Prostate gland (tissue), 2 donors: ENCODE data around the gene ARRB1.

Experiments
- CTCF ChIP-seq, 4 experiments: fragments of 200-600 bp in 2 of 4; fragments of 450-650 bp in 2 of 4; sonication (generic) in 2 of 4; IDR thresholded peaks; 1 replicate in 3 of 4; 2 replicates in 1 of 4; pipeline ENCODE4 v1.5.1; 2016 to 2019; ENCODE audit warnings: antibody characterized with exemption in 4 of 4, mild to moderate bottlenecking in 2 of 4, moderate library complexity in 2 of 4
- POLR2A ChIP-seq: fragments of 450-650 bp; IDR thresholded peaks from one replicate; pipeline ENCODE4 v1.6.1; 2016; ENCODE audit warnings: antibody characterized with exemption, mild to moderate bottlenecking
- POLR2AphosphoS5 ChIP-seq: sonication (generic); formaldehyde crosslinking; IDR thresholded peaks from one replicate; pipeline ENCODE4 v1.6.1; 2017; ENCODE audit warnings: antibody characterized with exemption

- TF ChIP-seq CTCF (IDR thresholded peaks at IDR 0.05) (no peak), POLR2AphosphoS5 (no peak), POLR2A (no peak)
Measured at GRCh38 chr11:75233754-75234172, 117.7 kb downstream of the ARRB1 start.
